GM12878 (cell line): ENCODE measurements around the gene PRR12. TPM values are rescaled to one million over a fixed set of nuclear protein-coding genes. Genes with fewer than 3 reads are reported as not detected.

Experiments
- BACH1 ChIP-seq: fragments of 450-650 bp; IDR thresholded peaks from 2 replicates; pipeline ENCODE4 v1.6.1; 2017; ENCODE audit warnings: mild to moderate bottlenecking, borderline replicate concordance
- BHLHE40 ChIP-seq, 2 experiments: fragments of 450-650 bp in 1 of 2; IDR thresholded peaks; 2 replicates each; pipeline ENCODE4 v1.6.1; 2011 to 2017; ENCODE audit warnings: low read depth in 2 of 2, borderline replicate concordance in 1 of 2, improper control_type of control experiment in 1 of 2, low read length in 1 of 2, mild to moderate bottlenecking in 1 of 2
- BMI1 ChIP-seq: fragments of 450-650 bp; IDR thresholded peaks from 2 replicates; pipeline ENCODE4 v1.6.1; 2016; ENCODE audit warnings: mild to moderate bottlenecking, moderate library complexity, borderline replicate concordance
- CEBPB ChIP-seq, 2 experiments: fragments of 150-350 bp in 1 of 2; IDR thresholded peaks; 2 replicates each; pipeline ENCODE4 v1.6.1; 2012 to 2014; ENCODE audit warnings: low read depth in 2 of 2, low read length in 2 of 2, borderline replicate concordance in 1 of 2, inconsistent platforms in 1 of 2
- CREM ChIP-seq: IDR thresholded peaks from 2 replicates; pipeline ENCODE4 v1.6.1; 2014; ENCODE audit warnings: antibody characterized with exemption, low read depth
- FOXK2 ChIP-seq: fragments of 450-650 bp; IDR thresholded peaks from 2 replicates; pipeline ENCODE4 v1.6.1; 2017; ENCODE audit warnings: mild to moderate bottlenecking, moderate library complexity
- HDAC6 ChIP-seq: fragments of 200-600 bp; sonication (generic); IDR thresholded peaks from one replicate; pipeline ENCODE4 v1.8.0; 2017; ENCODE audit warnings: antibody characterized with exemption; ENCODE audit not compliant: unreplicated experiment
- JUND ChIP-seq: IDR thresholded peaks from 2 replicates; pipeline ENCODE4 v1.6.1; 2012; ENCODE audit warnings: low read depth, mild to moderate bottlenecking, low read length, improper control_type of control experiment, moderate library complexity
- MTA2 ChIP-seq: fragments of 450-650 bp; IDR thresholded peaks from 2 replicates; pipeline ENCODE4 v1.6.1; 2016; ENCODE audit warnings: low read depth, mild to moderate bottlenecking, moderate library complexity
- MXI1 ChIP-seq: fragments of 150-350 bp; IDR thresholded peaks from 2 replicates; pipeline ENCODE4 v1.6.1; 2011; ENCODE audit warnings: low read depth, mild to moderate bottlenecking, inconsistent platforms, low read length, improper control_type of control experiment
- RELA ChIP-seq: fragments of 450-650 bp; IDR thresholded peaks from 2 replicates; pipeline ENCODE4 v1.8.0; 2014; ENCODE audit warnings: borderline replicate concordance; ENCODE audit not compliant: partially characterized antibody
- REST ChIP-seq: IDR thresholded peaks from 2 replicates; pipeline ENCODE4 v1.6.1; 2012; ENCODE audit warnings: mild to moderate bottlenecking, low read depth, low read length
- SMAD1 ChIP-seq: fragments of 450-650 bp; IDR thresholded peaks from 2 replicates; pipeline ENCODE4 v1.6.1; 2018; ENCODE audit warnings: mild to moderate bottlenecking, low read depth; ENCODE audit not compliant: partially characterized antibody
- SMARCA5 ChIP-seq: fragments of 450-650 bp; IDR thresholded peaks from 2 replicates; pipeline ENCODE4 v1.6.1; 2017; ENCODE audit warnings: mild to moderate bottlenecking
- ZNF24 ChIP-seq: fragments of 450-650 bp; IDR thresholded peaks from 2 replicates; pipeline ENCODE4 v1.6.1; 2017; ENCODE audit warnings: antibody characterized with exemption, mild to moderate bottlenecking
- ZZZ3 ChIP-seq: IDR thresholded peaks from 2 replicates; pipeline ENCODE4 v1.6.1; 2011; ENCODE audit warnings: low read depth; ENCODE audit not compliant: control insufficient read depth, insufficient read length
- polyA plus RNA-seq, 11 experiments: library from polyadenylated mRNA; depleted of rRNA in 4 of 11; unstranded in 6 of 11; stranded (reverse) in 5 of 11; fragments of >200 nt; fragmentation: Nextera tagmentation in 4 of 11; fragmentation: Illumina TruSeq in 1 of 11; extraction: Ambion mirVana in 4 of 11; extraction: Trizol in 1 of 11; gene quantifications; 1 replicate in 1 of 11; 2 replicates in 10 of 11; pipeline versions ENCODE4 v1.2.1 to v1.2.3, GENCODE V29; 2011 to 2016; ENCODE audit warnings: inconsistent platforms in 2 of 11, missing spikeins in 2 of 11, low read depth in 1 of 11
- total RNA-seq, 4 experiments: library from RNA; depleted of rRNA in 3 of 4; stranded (reverse); fragments of >200 nt in 3 of 4; fragmentation: Illumina TruSeq in 1 of 4; extraction: Trizol in 1 of 4; gene quantifications; 2 replicates each; pipeline versions ENCODE4 v1.2.1 to v1.2.3, GENCODE V29; 2013 to 2021
- TF ChIP-seq, protein P1 (sequence below): IDR thresholded peaks from 2 replicates; pipeline ENCODE4 v1.6.1; 2012; ENCODE audit warnings: low read depth, low read length, improper control_type of control experiment
- TF ChIP-seq, protein P2 (sequence below): fragments of 450-650 bp; IDR thresholded peaks from 2 replicates; pipeline ENCODE4 v1.6.1; 2014; ENCODE audit warnings: mild to moderate bottlenecking
- TF ChIP-seq, protein P3 (sequence below): IDR thresholded peaks from 2 replicates; pipeline ENCODE4 v1.6.1; 2011; ENCODE audit warnings: low read depth, low read length, improper control_type of control experiment, borderline replicate concordance
- TF ChIP-seq, protein P4 (sequence below): fragments of 450-650 bp; IDR thresholded peaks from 2 replicates; pipeline ENCODE4 v1.6.1; 2018; ENCODE audit warnings: mild to moderate bottlenecking, low read depth, moderate library complexity; ENCODE audit not compliant: partially characterized antibody

PRR12 gene
- total and polyA plus RNA-seq, 10 of the 15 experiments (the other 5 are each of a cell fraction or from before 2014, with no cell fraction given), result 0.02 to 25.3 (median 1.6) TPM

GRCh38 chr19:49590071-49590970, 661 bp upstream of the PRR12 start (continued):
- TF ChIP-seq, protein P1, sequence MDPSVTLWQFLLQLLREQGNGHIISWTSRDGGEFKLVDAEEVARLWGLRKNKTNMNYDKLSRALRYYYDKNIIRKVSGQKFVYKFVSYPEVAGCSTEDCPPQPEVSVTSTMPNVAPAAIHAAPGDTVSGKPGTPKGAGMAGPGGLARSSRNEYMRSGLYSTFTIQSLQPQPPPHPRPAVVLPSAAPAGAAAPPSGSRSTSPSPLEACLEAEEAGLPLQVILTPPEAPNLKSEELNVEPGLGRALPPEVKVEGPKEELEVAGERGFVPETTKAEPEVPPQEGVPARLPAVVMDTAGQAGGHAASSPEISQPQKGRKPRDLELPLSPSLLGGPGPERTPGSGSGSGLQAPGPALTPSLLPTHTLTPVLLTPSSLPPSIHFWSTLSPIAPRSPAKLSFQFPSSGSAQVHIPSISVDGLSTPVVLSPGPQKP, result no peak
- TF ChIP-seq SMAD1 (peak; percentile 59), MXI1 (no peak), REST (no peak), MTA2 (no peak), CREM (no peak), BACH1 (no peak; the same call in 1 of the 2 replicates), ZNF24 (no peak), RELA (no peak), HDAC6 (no peak), CEBPB (IDR thresholded peaks at IDR 0.05; ENCODE audit: borderline replicate concordance in 1 of 2, low read depth in 2 of 2, low read length in 2 of 2) (no peak), BHLHE40 (IDR thresholded peaks at IDR 0.05; ENCODE audit: borderline replicate concordance in 1 of 2, low read depth in 2 of 2, low read length in 1 of 2) (no peak; a peak in 1 of 4 replicates), ZZZ3 (no peak), SMARCA5 (no peak), BMI1 (no peak), JUND (no peak), FOXK2 (peak; percentile 26; the same call in 1 of the 2 replicates)
- TF ChIP-seq, protein P2, sequence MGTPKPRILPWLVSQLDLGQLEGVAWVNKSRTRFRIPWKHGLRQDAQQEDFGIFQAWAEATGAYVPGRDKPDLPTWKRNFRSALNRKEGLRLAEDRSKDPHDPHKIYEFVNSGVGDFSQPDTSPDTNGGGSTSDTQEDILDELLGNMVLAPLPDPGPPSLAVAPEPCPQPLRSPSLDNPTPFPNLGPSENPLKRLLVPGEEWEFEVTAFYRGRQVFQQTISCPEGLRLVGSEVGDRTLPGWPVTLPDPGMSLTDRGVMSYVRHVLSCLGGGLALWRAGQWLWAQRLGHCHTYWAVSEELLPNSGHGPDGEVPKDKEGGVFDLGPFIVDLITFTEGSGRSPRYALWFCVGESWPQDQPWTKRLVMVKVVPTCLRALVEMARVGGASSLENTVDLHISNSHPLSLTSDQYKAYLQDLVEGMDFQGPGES, result no peak
- TF ChIP-seq, protein P3, sequence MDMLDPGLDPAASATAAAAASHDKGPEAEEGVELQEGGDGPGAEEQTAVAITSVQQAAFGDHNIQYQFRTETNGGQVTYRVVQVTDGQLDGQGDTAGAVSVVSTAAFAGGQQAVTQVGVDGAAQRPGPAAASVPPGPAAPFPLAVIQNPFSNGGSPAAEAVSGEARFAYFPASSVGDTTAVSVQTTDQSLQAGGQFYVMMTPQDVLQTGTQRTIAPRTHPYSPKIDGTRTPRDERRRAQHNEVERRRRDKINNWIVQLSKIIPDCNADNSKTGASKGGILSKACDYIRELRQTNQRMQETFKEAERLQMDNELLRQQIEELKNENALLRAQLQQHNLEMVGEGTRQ, result no peak
- TF ChIP-seq, protein P4, sequence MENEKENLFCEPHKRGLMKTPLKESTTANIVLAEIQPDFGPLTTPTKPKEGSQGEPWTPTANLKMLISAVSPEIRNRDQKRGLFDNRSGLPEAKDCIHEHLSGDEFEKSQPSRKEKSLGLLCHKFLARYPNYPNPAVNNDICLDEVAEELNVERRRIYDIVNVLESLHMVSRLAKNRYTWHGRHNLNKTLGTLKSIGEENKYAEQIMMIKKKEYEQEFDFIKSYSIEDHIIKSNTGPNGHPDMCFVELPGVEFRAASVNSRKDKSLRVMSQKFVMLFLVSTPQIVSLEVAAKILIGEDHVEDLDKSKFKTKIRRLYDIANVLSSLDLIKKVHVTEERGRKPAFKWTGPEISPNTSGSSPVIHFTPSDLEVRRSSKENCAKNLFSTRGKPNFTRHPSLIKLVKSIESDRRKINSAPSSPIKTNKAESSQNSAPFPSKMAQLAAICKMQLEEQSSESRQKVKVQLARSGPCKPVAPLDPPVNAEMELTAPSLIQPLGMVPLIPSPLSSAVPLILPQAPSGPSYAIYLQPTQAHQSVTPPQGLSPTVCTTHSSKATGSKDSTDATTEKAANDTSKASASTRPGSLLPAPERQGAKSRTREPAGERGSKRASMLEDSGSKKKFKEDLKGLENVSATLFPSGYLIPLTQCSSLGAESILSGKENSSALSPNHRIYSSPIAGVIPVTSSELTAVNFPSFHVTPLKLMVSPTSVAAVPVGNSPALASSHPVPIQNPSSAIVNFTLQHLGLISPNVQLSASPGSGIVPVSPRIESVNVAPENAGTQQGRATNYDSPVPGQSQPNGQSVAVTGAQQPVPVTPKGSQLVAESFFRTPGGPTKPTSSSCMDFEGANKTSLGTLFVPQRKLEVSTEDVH, result no peak
